Aortic smooth muscle cell (primary cell): ENCODE measurements around the gene FRS3. TPM values are rescaled to one million over a fixed set of nuclear protein-coding genes. Genes with fewer than 3 reads are reported as not detected.

ENCODE experiments used
- total RNA-seq: library from RNA; depleted of rRNA; stranded (reverse); fragments of >200 nt; gene quantifications from 2 replicates; pipeline ENCODE4 v1.2.3, GENCODE V29; 2014

FRS3 gene
- 0.66 and 1.1 TPM in 2 replicates for total RNA-seq

GRCh38 chr6:41779788-41780550 is at the start of gene FRS3:
Gene FRS3 (minus strand): TSS chr6:41779900. CDS start chr6:41776987, 2,913 bp downstream.

GRCh38 chr6:41787219-41787917 is 7.7 kb upstream of the FRS3 start, which contains the start of gene TOMM6:
Gene TOMM6 (plus strand): TSS chr6:41787694. CDS start chr6:41787698, 4 bp downstream.

GRCh38 chr6:41780551-41781365 is 1.1 kb upstream of the FRS3 start, which contains the start of gene PRICKLE4:
Gene PRICKLE4 (plus strand): TSS chr6:41780782. CDS start chr6:41783474, 2,692 bp downstream.

DNA sequence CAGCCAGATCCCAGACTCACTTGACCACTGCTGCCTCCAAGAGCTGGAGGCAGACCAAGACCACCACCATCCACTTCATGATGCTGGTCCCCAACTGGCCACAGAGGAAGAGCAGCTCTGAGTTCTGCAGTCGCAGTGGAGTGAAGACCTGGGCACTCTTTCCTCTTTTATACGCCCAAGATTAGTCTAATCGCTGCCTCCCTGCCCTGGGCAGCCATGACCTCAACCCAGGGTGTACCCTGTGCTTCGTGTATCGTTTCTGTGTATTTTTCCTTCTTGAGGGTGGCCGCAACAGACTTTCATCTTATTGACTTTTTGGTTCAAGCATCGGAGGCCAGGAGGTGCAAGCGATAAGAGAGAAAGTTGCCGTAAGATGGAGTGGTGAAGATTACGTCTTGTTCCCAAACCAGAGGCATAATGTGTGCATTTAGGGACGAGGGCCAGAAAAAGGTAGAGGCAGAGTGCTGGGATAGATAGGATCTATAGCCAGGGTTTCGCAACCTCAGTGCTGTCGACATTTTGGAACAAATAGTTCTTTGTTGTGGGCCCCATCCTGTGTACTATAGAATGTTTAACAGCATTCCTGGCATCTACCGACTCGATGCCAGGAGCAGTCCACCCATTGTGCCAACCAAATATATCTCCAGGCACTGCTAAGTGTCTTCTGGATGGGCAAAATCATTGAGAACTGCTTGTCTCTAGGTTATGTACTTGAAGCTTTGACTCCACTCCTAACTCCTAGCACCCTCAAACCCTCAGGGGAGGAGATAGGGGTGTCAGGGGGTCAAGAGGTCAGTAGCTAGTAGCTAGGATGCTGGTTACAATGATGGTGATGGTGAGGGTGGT is 32.2 kb downstream of the FRS3 start, which contains the start of gene PGC:
PGC (minus strand) TSS at position 142 of the 846 bp plus-strand sequence; CDS start at position 79, 63 bp downstream.

GRCh38 chr6:41735427-41736185 is 44.1 kb downstream of the FRS3 start, which contains the start of gene TFEB:
Gene TFEB (minus strand): TSS chr6:41735608. CDS start chr6:41691213, 44,395 bp downstream.

Other genes with a start within 250 kb of the FRS3 start
- 1.6 TPM in 2 replicates for gene FOXP4, start 233.5 kb downstream of the FRS3 start, total RNA-seq
- gene MDFI, start 141.4 kb downstream of the FRS3 start, total RNA-seq, result 0.19 and 0.26 TPM in 2 replicates
- 2.5 and 3.4 TPM in 2 replicates for gene TFEB, start 44.3 kb downstream of the FRS3 start, total RNA-seq
- not detected in 2 replicates for gene PGC, start 32.5 kb downstream of the FRS3 start, total RNA-seq
- gene PRICKLE4, start 882 bp upstream of the FRS3 start, total RNA-seq, result 0.12 and 0.26 TPM in 2 replicates
- 48.1 and 66.3 TPM in 2 replicates for gene TOMM6, start 7.8 kb upstream of the FRS3 start, total RNA-seq
- 1.3 and 2.1 TPM in 2 replicates for gene USP49, start 115.5 kb upstream of the FRS3 start, total RNA-seq
- gene MED20, start 141.2 kb upstream of the FRS3 start, total RNA-seq, result 22.4 and 23.3 TPM in 2 replicates
- 10.6 and 21.0 TPM in 2 replicates for gene BYSL, start 141.6 kb upstream of the FRS3 start, total RNA-seq
- 18.8 and 28.5 TPM in 2 replicates for gene CCND3, start 161.9 kb upstream of the FRS3 start, total RNA-seq